ENCODE results near the gene DYRK1A.

GRCh38 chr21:37375866-37376574, 9.4 kb downstream of the DYRK1A start:
- TF ChIP-seq, protein P1, sequence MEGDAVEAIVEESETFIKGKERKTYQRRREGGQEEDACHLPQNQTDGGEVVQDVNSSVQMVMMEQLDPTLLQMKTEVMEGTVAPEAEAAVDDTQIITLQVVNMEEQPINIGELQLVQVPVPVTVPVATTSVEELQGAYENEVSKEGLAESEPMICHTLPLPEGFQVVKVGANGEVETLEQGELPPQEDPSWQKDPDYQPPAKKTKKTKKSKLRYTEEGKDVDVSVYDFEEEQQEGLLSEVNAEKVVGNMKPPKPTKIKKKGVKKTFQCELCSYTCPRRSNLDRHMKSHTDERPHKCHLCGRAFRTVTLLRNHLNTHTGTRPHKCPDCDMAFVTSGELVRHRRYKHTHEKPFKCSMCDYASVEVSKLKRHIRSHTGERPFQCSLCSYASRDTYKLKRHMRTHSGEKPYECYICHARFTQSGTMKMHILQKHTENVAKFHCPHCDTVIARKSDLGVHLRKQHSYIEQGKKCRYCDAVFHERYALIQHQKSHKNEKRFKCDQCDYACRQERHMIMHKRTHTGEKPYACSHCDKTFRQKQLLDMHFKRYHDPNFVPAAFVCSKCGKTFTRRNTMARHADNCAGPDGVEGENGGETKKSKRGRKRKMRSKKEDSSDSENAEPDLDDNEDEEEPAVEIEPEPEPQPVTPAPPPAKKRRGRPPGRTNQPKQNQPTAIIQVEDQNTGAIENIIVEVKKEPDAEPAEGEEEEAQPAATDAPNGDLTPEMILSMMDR (conservative IDR thresholded peaks at IDR 0.05; ENCODE audit: low read length): no peak
- no peak for TF ChIP-seq EZH2phosphoT487 (IDR thresholded peaks at IDR 0.05; ENCODE audit: borderline replicate concordance, low read depth, low read length)
